Erythroblast (primary cell): Measurements from ENCODE around the gene CEP95.

Experiments used
- DNase-seq, 2 experiments: peaks; one replicate each; lab custom pipeline; 2025; lab: John Stamatoyannopoulos, UW
- GATA1 ChIP-seq: IDR thresholded peaks from 2 replicates; pipeline ENCODE4 v1.6.1; 2011; ENCODE audit warnings: low read depth, mild to moderate bottlenecking, control low read depth, low read length, moderate library complexity
- POLR2A ChIP-seq: IDR thresholded peaks from 2 replicates; pipeline ENCODE4 v1.6.1; 2011; ENCODE audit warnings: mild to moderate bottlenecking, low read length

Gene CEP95

DNA sequence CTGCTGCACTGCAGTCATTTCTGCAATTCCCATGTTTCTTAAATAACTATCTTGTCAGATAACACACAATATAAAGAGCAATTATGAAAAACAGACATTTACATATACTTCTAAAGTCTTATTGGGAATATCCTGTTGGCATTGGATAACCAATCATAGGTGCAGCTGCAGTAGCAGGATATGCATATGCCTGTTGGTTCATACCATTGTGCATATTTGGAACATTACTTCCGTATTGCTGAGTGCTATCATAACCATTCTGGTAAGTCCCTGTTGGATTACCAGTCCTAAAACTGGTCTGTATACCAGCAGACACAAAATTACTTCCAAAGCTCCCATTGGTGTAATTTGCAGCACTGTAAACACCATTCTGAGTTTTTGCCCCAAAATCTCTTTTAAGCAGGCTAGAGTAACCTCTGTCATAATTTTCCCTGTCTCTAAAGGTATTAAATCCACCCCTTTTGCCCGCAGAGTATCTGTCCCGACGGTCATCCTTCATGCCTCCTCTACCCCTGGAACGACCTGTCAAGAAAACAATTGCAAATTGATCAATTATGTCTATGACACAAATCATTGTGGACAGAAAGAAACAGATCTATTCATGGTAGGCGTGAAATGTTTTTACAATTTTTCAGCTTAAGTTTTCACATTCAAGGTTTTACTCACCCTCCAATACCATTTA, 6.8 kb upstream of the CEP95 start:
- no peak for TF ChIP-seq POLR2A
- no peak for TF ChIP-seq GATA1

DNA sequence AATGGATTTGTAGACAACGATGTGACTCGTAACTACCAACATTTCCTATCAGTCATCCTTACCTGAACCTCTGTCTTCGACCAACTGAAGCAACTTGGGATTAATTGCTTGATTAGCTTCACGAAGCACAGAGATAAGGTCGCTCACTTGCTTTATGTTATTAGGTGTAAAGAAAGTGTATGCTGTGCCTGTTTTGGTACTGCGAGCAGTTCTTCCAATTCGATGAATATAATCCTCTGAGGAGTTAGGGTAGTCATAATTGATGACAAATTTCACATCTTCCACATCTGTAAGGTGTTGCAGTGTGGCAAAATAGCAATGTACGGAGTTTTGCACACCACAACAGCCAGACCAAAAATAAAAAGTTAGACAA, 6.3 kb upstream of the CEP95 start:
- TF ChIP-seq GATA1, result no peak
- TF ChIP-seq POLR2A, result no peak
- DNase-seq, result no peak

More for the DNA sequence above, 6.8 kb upstream of the CEP95 start:
- DNase-seq, result no peak

DNA sequence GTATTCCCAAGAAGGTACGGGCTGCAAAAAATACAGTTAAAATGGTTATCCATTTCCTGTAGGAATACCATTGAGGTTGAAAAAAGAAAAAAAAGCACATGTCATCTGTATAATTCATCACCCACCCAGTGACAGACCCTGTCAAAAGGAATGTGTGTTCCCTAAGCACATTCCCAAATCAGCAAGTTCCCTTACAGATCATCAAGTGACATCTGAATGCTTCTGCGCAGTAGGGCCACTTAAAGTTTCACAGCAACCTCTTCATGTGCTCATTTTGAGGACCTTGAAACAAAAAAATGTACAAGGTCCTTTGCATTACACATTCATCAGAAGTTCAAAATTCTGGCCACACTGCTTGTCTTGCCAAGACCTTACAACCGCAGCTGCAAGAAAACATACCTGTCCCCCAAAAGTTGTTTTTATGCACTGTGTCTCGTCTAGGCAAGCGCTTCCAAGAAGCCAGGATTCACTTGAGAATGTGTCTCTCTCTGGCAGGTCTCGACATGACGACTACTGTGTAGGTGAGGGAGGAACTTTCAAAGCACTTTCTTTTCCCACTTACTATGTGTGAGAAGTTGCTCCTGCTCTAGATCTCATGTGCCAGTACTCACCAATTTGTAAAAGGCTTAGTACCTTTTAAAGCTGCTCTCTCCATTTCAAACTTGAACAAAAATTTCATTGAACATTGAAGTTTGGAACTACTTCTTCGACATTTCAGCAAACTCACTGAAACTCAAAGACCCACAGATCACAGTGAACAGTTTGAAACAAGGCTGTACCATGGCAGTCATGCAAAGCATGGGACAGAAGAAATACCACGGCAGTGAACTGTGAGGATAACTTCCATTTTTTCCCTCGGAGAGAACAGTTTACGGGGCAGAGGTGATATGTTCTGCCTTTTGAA, 5.7 kb upstream of the CEP95 start:
- no peak for DNase-seq
- no peak for TF ChIP-seq GATA1

DNA sequence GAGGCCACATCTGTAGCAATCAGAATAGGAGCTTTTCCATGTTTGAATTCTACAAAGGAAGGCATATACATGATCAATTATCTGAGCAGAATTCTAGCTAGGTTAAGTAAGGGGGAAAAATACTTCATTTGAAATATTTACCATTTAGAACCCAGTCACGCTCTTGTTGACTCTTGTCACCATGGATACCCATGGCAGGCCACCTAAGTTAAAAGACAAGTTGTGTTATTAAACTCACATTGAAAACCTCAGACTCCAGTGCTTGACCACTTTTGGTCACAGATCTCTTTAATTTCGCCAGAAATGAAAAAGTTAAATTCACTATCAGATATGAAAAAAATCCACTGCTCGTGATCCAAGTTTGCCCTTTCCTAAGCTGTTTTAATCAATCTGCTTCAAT, 4.8 kb upstream of the CEP95 start:
- TF ChIP-seq GATA1, result no peak
- TF ChIP-seq POLR2A, result no peak
- DNase-seq, result no peak

DNA sequence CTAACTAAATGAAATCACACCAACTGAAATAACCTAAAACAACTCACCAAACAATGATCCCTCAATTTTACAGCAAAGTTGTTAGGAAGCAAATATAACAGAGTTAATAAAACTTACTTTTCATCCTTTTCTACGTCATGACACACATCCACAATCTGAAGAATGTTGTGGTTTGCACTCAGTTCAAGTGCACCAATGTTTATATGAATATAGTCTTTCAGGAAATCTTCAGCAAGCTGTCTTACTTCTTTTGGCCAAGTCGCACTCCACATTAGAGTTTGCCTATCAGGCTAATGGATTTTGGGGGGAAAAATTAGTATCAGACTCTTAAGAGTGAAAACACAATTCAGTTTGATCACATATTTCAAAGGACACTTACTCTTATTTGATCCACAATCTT, 4.0 kb upstream of the CEP95 start:
- DNase-seq, result no peak
- no peak for TF ChIP-seq GATA1
- peak; percentile 20 for TF ChIP-seq POLR2A

DNA sequence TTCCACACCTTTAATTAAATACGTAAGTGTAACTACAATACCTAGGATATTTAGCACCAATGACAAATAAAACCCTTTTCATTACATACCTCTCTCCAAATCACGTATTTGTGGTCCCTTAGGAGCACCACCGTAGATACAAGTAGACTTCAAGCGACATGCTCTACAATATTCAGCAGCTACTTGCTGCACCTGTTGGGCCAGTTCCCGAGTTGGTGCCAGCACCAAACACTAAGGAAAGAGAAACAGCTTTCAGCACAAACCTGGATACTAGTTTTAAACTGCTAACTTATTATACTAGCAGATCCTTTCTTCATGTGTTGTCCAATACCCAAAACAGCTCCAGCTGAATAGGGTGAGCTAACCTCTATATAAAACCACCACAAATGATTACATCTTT, 3.4 kb upstream of the CEP95 start:
- DNase-seq, result no peak

DNA sequence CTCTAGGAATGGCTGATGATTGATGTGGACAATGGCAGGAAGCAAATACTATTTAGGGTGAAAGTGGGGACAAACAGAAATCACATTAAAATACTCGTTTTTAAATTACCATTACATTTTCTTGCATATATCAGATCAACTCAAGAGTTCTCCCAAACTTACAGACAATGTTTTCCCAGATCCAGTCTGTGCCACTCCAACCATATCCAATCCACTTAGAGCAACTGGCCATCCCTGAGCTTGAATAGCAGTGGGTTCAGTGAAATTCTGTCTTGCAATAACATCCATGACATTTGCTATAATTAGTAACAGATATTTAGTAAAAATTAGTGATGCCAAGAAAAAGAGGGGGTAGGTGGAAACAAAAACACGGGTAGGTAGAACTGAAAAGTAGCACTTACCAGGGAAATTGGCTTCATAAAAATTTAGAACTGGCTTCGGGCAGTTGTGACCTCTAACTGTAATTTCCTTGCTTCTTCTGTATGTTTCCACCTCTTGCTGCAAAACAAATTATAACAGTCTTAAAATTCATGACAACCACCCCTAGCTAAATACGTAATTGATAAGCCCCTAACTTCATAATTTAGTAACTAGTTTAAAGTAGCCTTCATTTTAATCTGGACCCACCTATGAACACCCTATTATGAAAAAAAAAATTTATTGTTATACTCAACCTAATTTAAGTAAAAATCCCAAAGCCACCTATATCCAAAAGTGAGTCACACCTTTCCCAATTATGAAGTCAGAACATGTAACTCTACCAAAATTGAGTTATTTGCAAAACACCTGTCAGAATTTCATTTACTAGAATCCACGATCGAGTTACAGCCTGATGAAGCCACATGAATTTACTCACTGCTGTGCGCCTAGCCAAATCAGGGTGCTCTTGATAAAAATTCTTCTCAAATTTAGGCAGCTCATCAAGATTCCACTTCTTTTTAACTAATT, 2.7 kb upstream of the CEP95 start:
- no peak for TF ChIP-seq POLR2A
- no peak for TF ChIP-seq GATA1
- DNase-seq, result peak in 1 of 2 experiments; percentile 69

More for the DNA sequence above, 3.4 kb upstream of the CEP95 start:
- TF ChIP-seq GATA1, result no peak
- TF ChIP-seq POLR2A, result no peak

DNA sequence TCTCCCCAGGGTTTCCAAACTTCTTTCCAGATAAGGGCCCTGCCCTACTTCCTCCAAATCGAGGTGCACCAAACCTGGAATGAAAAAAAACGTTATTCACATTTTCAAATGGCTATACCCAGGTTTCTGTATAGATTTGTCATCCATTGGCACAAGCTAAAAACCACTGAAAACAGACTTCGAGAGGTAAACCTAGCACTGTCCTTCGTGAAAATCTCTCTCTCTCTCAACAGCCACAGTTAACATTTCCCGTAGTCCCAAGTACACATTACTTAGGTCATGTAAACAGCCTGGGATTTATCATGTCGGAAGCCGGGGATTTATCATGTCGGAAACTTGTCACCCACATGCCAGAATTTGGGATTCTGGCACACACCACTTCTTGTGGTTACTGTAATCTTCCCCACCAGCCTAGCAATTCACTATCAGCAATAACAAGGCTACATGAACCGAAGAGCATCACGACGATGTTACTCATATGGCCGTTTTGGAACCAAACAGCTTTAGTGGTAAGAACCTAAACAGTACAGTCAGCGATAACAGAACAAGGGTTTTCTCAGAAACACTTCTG, 1.9 kb upstream of the CEP95 start:
- DNase-seq, result peak; percentile 89 to 93

DNA sequence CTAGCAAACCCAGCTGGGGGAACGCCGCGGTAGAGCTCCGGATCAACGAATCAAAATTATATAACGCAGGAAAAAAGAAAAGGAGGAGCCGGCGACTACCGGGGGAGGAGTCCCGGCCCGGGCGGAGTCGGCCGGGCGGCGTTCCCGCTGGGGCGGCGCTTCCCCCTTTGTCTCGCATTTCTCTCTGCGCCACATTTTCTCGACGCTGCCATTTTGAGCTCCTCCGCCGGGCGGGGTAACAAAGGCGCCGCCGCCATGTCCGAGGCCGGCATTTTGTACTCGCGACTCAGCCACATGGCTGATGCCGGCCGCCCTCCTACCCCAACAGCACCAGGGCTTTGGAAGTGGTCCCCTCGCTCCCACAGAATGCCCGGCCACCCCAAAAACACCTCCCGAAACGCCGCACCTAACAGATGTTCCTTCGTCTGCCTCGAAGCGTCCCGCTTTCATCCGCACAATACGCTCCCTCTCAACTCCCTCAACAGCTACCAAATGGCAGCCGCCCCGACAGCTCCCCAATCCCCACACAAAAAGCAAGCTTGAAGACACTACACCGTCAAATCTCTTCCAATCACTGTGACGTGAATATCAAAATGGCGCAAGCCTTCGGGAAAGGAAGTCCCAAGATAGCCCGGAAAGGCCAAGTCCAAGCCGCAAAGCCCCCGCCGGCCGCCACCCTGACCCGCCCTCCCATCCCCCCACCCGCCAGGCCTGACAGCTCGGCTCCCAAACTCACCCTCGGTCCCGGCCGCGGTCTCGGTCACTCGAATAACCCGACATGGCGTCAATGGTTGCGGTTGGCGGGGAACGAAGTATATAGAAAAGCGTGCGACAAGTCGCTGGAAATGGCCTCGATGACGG, 1.2 kb upstream of the CEP95 start:
- TF ChIP-seq POLR2A (peak; percentile 20), GATA1 (no peak)
- DNase-seq, result peak; percentile 89 to 95

More for the DNA sequence above, 1.9 kb upstream of the CEP95 start:
- peak; percentile 40 for TF ChIP-seq POLR2A
- TF ChIP-seq GATA1, result no peak

DNA sequence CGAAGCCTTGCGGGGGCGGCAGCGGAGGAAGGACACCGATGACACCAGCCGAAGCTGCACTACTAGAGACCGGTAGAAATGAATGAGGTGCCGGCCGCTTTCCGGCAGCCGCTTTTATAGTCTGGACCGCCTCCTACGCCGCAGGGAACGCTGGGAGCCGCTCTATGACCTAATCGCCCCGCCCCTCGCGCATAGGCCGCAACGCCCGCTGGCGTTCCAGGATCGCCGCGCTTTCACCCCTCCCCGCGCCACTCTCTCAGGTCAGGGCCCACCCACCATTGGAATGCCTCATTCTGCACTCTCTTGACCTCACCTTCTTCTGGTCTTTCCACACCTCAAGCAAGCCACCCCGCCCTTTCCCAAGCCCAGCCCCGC, 589 bp upstream of the CEP95 start, which contains the start of gene DDX5:
TSS of gene DDX5 (minus strand) at position 89 of the 375 bp plus-strand sequence. CDS start 170 bp downstream, outside the sequence.
- peak; percentile 99 for DNase-seq

DNA sequence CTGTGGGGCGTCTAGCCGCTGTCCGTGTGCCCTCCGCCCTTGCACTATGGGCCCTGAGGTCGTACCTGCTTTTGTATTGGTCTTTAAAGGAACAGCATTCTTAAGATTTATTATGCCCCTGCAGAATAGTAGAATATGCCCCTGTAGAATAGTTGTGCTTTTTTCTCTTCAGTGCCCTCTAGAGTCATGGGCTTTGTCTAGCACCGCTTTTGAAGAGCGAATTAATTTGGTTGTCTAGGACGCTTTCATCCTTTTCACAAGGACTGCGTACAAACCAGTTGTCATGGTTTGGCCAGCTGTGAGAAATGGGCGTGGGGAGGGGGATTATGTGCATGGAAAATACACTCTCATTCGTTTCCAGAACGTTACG, 621 bp downstream of the CEP95 start:
- DNase-seq, result peak; percentile 78 to 82
- no peak for TF ChIP-seq GATA1
- no peak for TF ChIP-seq POLR2A

More for the DNA sequence above, 589 bp upstream of the CEP95 start, which contains the start of gene DDX5:
- TF ChIP-seq GATA1, result no peak
- TF ChIP-seq POLR2A, result peak; percentile 97

DNA sequence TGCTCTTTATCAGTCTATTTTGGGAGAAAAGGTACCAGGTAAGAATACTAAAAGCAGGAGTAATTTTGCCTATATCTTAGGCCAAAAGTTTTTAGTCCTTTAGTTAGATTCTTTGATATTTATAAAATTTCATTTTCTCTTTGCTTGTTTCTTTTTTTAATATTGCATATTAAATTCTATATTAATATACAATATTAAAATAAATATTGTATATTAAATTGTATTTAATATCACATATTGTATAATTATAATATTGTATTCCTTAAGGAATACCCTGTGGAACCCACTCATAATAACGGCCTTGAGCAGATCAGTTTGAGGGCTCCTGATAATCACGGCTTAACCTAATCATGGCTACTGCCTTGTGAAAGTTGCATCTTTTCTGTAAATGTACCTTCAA, 1.9 kb downstream of the CEP95 start:
- no peak for DNase-seq
- TF ChIP-seq POLR2A (no peak), GATA1 (no peak)
